ENCODE measurements around the gene GDF11. TPM values are rescaled to one million over a fixed set of nuclear protein-coding genes. Genes with fewer than 3 reads are reported as not detected.

GDF11 gene
- total RNA-seq, 1 donor from 2014 or later, result 0.26 TPM

GRCh38 chr12:55719371-55719770, 23.6 kb upstream of the GDF11 start:
- Histone ChIP-seq H3K4me3 (ENCODE audit: low read depth, low read length) (no peak overlapping the region), H3K27me3 (ENCODE audit: control insufficient read depth, insufficient read depth, low read length) (no peaks in the 10 kb centered on the region), H3K36me3 (ENCODE audit: control insufficient read depth, insufficient read depth, low read length) (peaks cover 10% of the 10 kb centered on the region)
- FAIRE-seq, result no peak
- TF ChIP-seq, protein P1, sequence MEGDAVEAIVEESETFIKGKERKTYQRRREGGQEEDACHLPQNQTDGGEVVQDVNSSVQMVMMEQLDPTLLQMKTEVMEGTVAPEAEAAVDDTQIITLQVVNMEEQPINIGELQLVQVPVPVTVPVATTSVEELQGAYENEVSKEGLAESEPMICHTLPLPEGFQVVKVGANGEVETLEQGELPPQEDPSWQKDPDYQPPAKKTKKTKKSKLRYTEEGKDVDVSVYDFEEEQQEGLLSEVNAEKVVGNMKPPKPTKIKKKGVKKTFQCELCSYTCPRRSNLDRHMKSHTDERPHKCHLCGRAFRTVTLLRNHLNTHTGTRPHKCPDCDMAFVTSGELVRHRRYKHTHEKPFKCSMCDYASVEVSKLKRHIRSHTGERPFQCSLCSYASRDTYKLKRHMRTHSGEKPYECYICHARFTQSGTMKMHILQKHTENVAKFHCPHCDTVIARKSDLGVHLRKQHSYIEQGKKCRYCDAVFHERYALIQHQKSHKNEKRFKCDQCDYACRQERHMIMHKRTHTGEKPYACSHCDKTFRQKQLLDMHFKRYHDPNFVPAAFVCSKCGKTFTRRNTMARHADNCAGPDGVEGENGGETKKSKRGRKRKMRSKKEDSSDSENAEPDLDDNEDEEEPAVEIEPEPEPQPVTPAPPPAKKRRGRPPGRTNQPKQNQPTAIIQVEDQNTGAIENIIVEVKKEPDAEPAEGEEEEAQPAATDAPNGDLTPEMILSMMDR (IDR thresholded peaks at IDR 0.05; ENCODE audit: insufficient read depth, low read length, severe bottlenecking), result no peak
- no peak for DNase-seq (ENCODE audit: low read depth)

DNA sequence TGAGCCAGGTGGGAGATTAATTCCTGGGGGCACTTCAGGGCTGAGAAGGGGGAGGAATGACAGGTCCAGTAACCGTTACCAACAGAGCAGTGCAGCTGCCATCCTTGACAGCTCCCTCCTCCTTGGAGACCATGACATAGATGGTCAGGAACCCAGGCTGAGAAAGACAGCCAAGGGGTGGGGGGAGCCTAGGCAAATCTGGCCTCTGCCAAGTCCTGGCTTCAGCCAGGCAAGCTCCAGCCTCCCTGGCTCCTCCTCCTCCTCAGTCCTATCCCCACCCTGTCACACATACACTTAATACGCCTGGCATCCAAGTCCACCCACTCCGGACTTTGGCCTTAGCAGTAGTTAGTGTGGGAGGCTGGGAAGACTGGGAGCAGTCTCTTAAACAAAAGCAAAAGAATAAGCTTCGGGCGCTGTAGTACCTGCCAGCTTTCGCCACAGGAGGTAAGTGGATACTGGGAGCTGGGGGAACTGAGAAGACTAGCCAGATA, 22.8 kb upstream of the GDF11 start, which contains the start of gene RDH5:
Gene RDH5 (plus strand): TSS at position 323 of the 494 bp plus-strand sequence. CDS start 792 bp downstream, outside the sequence.
- FAIRE-seq, result no peak
- Histone ChIP-seq H3K36me3 (ENCODE audit: control insufficient read depth, insufficient read depth, low read length) (peaks cover 14% of the 10 kb centered on the region), H3K27me3 (ENCODE audit: control insufficient read depth, insufficient read depth, low read length) (no peaks in the 10 kb centered on the region), H3K4me3 (ENCODE audit: low read depth, low read length) (no peak within 1 kb of the TSS)
- TF ChIP-seq, protein P1 (IDR thresholded peaks at IDR 0.05; ENCODE audit: insufficient read depth, low read length, severe bottlenecking), result no peak
- DNase-seq (ENCODE audit: low read depth), result peak; percentile 69

GRCh38 chr12:55720894-55721444, 22.0 kb upstream of the GDF11 start:
- peaks cover 19% of the 10 kb centered on the region for H3K36me3 ChIP-seq (ENCODE audit: control insufficient read depth, insufficient read depth, low read length)
- TF ChIP-seq, protein P1 (IDR thresholded peaks at IDR 0.05; ENCODE audit: insufficient read depth, low read length, severe bottlenecking), result peak; percentile 87
- DNase-seq (ENCODE audit: low read depth) (peak; percentile 80), FAIRE-seq (no peak)
- no peak overlapping the region for H3K4me3 ChIP-seq (ENCODE audit: low read depth, low read length)
- no peaks in the 10 kb centered on the region for H3K27me3 ChIP-seq (ENCODE audit: control insufficient read depth, insufficient read depth, low read length)

DNA sequence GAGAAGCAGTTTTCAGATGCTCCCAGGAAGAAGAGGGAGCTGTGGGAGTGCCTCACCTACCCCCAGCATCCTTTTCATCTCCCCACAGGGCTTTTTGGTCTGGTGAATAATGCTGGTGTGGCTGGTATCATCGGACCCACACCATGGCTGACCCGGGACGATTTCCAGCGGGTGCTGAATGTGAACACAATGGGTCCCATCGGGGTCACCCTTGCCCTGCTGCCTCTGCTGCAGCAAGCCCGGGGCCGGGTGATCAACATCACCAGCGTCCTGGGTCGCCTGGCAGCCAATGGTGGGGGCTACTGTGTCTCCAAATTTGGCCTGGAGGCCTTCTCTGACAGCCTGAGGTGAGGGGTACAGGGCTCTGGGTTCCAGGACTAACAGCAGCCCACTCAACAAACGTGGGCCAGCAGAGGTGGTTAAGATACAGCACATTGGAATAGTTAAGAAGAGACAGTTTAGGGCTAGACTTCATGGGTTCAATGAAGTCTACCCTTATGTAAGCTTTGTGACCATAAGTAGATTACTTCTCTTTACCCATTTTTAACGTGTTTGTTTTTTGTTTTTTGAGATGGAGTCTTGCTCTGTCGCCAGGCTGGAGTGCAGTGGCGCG, 21.2 kb upstream of the GDF11 start:
- Histone ChIP-seq H3K27me3 (ENCODE audit: control insufficient read depth, insufficient read depth, low read length) (no peaks in the 10 kb centered on the region), H3K4me3 (ENCODE audit: low read depth, low read length) (no peak overlapping the region), H3K36me3 (ENCODE audit: control insufficient read depth, insufficient read depth, low read length) (peaks cover 23% of the 10 kb centered on the region)
- TF ChIP-seq, protein P1 (IDR thresholded peaks at IDR 0.05; ENCODE audit: insufficient read depth, low read length, severe bottlenecking), result no peak
- FAIRE-seq (no peak), DNase-seq (ENCODE audit: low read depth) (no peak)

DNA sequence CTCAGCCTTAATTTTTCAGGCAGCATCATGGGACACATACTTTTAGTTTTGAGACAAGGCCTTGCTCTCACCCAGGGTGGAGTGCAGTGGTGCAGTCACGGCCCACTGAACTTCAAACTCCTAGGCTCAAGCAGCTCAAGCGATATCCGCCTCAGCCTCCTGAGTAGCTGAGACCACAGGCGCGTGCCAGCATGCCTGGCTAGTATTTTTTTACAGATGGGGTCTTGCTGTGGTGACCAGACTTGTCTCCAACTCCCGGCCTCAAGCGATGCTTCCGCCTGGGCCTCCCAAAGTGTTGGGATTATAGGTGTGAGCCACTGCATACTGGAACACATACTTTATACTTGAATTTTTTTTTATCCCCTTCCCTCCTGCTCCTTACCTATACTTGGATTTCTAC, 20.0 kb upstream of the GDF11 start:
- TF ChIP-seq, protein P1 (IDR thresholded peaks at IDR 0.05; ENCODE audit: insufficient read depth, low read length, severe bottlenecking), result no peak
- Histone ChIP-seq H3K36me3 (ENCODE audit: control insufficient read depth, insufficient read depth, low read length) (peaks cover 26% of the 10 kb centered on the region), H3K4me3 (ENCODE audit: low read depth, low read length) (no peak overlapping the region), H3K27me3 (ENCODE audit: control insufficient read depth, insufficient read depth, low read length) (no peaks in the 10 kb centered on the region)
- no peak for FAIRE-seq
- no peak for DNase-seq (ENCODE audit: low read depth)

All from bronchial epithelial cell (primary cell).